PC-9 (cell line): ENCODE measurements around the gene IFNGR2. TPM values are rescaled to one million over a fixed set of nuclear protein-coding genes. Genes with fewer than 3 reads are reported as not detected.
"Not testable (repeated sequence)": the region's sequence is repeated elsewhere in the genome, so short reads cannot be mapped to it uniquely, and the experiment has no call there.

Experiments
- BruUV-seq: library from RNA; stranded (reverse); fragments of 400-500 nt; replicated peaks from 2 replicates; lab custom pipeline; 2021; lab: Mats Ljungman, UMichigan
- CTCF ChIA-PET: fragments of 300-600 bp; sonication (Branson Sonifier 250); formaldehyde crosslinking; loops from one replicate; lab custom pipeline; 2022; ENCODE audit warnings: antibody characterized with exemption; lab: Charles Lee
- POLR2A ChIA-PET: fragments of 300-600 bp; sonication (Branson Sonifier 250); formaldehyde crosslinking; loops from one replicate; lab custom pipeline; 2022; ENCODE audit warnings: antibody characterized with exemption; ENCODE audit not compliant: unreplicated experiment; lab: Charles Lee
- DNase-seq, 2 experiments: peaks; one replicate each; pipeline versions ENCODE4 v3.0.0 to v3.0.0-alpha.2; 2015 to 2022; ENCODE audit warnings: mixed read lengths in 1 of 2
- H2AFZ ChIP-seq: fragments of 200-600 bp; sonication (generic); 2 replicates; pipeline ENCODE4 v1.8.1; 2017; ENCODE audit warnings: antibody characterized with exemption
- H3F3A ChIP-seq: fragments of 200-600 bp; sonication (generic); 2 replicates; pipeline ENCODE4 v1.8.1; 2017; ENCODE audit warnings: antibody characterized with exemption, mild to moderate bottlenecking, low read depth; ENCODE audit not compliant: insufficient read depth
- H3K27ac ChIP-seq: fragments of 200-600 bp; sonication (generic); 2 replicates; pipeline ENCODE4 v1.6.1; 2016; ENCODE audit warnings: mixed run types
- H3K27me3 ChIP-seq: fragments of 200-600 bp; sonication (generic); 2 replicates; pipeline ENCODE4 v1.6.1; 2016; ENCODE audit warnings: low read depth, mixed run types; ENCODE audit not compliant: insufficient read depth
- H3K36me3 ChIP-seq: fragments of 200-600 bp; sonication (generic); 2 replicates; pipeline ENCODE4 v1.6.1; 2016; ENCODE audit warnings: low read depth, mixed run types
- H3K4me1 ChIP-seq: fragments of 200-600 bp; sonication (generic); replicated peaks from 2 replicates; pipeline ENCODE4 v1.6.1; 2016; ENCODE audit warnings: mixed run types; ENCODE audit not compliant: insufficient read depth
- H3K4me2 ChIP-seq: fragments of 200-600 bp; sonication (generic); 2 replicates; pipeline ENCODE4 v1.6.1; 2017; ENCODE audit warnings: mixed run types
- H3K4me3 ChIP-seq: fragments of 200-600 bp; sonication (generic); 2 replicates; pipeline ENCODE4 v1.6.1; 2016; ENCODE audit warnings: mixed run types
- H3K79me2 ChIP-seq: fragments of 200-600 bp; sonication (generic); 2 replicates; pipeline ENCODE4 v1.6.1; 2017; ENCODE audit warnings: low read depth, mixed run types
- H3K9me2 ChIP-seq: fragments of 200-600 bp; sonication (generic); 2 replicates; pipeline ENCODE4 v1.8.1; 2017; ENCODE audit warnings: mild to moderate bottlenecking; ENCODE audit not compliant: insufficient read depth
- H3K9me3 ChIP-seq: fragments of 200-600 bp; sonication (generic); 2 replicates; pipeline ENCODE4 v1.8.1; 2016; ENCODE audit warnings: low read depth; ENCODE audit not compliant: insufficient read depth
- H4K20me1 ChIP-seq: fragments of 200-600 bp; sonication (generic); 2 replicates; pipeline ENCODE4 v1.8.1; 2017; ENCODE audit not compliant: insufficient read depth
- EZH2 ChIP-seq: fragments of 200-600 bp; sonication (generic); IDR thresholded peaks from 2 replicates; pipeline ENCODE4 v1.8.0; 2017; ENCODE audit warnings: antibody characterized with exemption, low read depth
- intact Hi-C: fragments of 100-400 bp; cut with micrococcal nuclease; formaldehyde crosslinking; loops from one replicate; pipeline ENCODE4 v1.10.0; 2022; ENCODE audit not compliant: unreplicated experiment
- total RNA-seq: library from RNA; stranded (reverse); gene quantifications from 2 replicates; pipeline ENCODE4 v1.2.3, GENCODE V29; 2021
- TF ChIP-seq, protein P1 (sequence below): fragments of 200-600 bp; sonication (generic); conservative IDR thresholded peaks from 2 replicates; pipeline ENCODE4 v1.6.1; 2017; ENCODE audit warnings: mixed run types, antibody characterized with exemption, mild to moderate bottlenecking, moderate library complexity

Gene IFNGR2
- total RNA-seq, 1 experiment from 2014 or later, result 16.0 TPM

DNA sequence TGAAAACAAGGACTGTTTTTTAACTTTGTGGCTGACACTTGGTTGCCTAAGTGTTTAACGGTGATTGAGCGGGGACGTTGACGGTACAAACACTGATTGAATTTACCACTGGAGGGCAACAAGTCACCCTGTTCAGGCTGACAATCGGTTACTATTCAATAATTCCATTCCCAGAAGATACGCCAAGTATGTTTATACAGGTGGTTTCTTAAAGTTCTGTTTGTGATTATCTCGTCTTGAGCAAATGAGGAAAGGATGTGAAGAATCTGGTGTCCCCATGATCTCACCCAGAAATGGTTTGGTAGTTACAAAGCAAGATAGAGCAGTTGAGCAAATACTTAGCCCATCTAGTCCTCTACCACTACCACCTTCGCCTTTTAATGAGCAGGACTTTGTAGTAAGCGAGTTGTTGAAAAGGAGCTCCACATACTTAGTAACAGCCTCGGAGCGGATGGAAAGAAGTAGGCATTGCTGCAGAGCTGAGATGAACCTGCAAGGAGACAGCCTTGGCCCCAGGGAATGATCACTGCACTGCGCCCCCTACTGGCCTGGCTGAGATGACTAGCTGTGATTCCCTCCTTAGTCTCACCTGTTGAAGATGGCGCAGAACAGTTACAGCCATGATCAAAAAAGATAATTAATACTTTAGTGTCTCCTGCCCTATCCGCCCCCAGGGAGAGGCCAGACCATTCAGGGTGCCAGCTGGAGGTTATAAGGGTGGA is 42.2 kb upstream of the IFNGR2 start:
- H3K36me3 ChIP-seq, result no peaks in the 10 kb centered on the region
- H3K4me1 ChIP-seq, result 0 out of 2 replicates have a peak, but pooled peaks cover 6% of the 10 kb centered on the region
- no peak overlapping the region for H2AFZ ChIP-seq
- no peaks in the 10 kb centered on the region for H3K27me3 ChIP-seq
- no peak for TF ChIP-seq EZH2
- TF ChIP-seq, protein P1, sequence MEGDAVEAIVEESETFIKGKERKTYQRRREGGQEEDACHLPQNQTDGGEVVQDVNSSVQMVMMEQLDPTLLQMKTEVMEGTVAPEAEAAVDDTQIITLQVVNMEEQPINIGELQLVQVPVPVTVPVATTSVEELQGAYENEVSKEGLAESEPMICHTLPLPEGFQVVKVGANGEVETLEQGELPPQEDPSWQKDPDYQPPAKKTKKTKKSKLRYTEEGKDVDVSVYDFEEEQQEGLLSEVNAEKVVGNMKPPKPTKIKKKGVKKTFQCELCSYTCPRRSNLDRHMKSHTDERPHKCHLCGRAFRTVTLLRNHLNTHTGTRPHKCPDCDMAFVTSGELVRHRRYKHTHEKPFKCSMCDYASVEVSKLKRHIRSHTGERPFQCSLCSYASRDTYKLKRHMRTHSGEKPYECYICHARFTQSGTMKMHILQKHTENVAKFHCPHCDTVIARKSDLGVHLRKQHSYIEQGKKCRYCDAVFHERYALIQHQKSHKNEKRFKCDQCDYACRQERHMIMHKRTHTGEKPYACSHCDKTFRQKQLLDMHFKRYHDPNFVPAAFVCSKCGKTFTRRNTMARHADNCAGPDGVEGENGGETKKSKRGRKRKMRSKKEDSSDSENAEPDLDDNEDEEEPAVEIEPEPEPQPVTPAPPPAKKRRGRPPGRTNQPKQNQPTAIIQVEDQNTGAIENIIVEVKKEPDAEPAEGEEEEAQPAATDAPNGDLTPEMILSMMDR, result peak; percentile 73
- no peaks in the 10 kb centered on the region for H4K20me1 ChIP-seq
- BruUV-seq, result no TSS peak
- peak in 1 of 2 experiments; percentile 66 for DNase-seq
- H3K27ac ChIP-seq, result no peak overlapping the region
- H3K4me2 ChIP-seq, result peak overlapping the region; percentile 36; the same call in 1 of the 2 replicates
- H3K9me2 ChIP-seq, result no peaks in the 10 kb centered on the region
- intact Hi-C loops, result loop anchor here (1.0 to 2.0 kb wide), 3 partner anchors 43 to 161 kb away; no protein-coding TSS in a partner anchor
- peaks cover 12% of the 10 kb centered on the region; the same call in 1 of the 2 replicates for H3F3A ChIP-seq
- H3K4me3 ChIP-seq, result no peak overlapping the region
- ChIA-PET POLR2A (interaction anchor here (0.5 to 0.6 kb wide), 2 partner anchors 26 to 37 kb away, joined by 6 to 11 read pairs; partner anchors contain the start of gene IFNAR1), CTCF (interaction anchor here (0.6 to 1.4 kb wide), 12 partner anchors 9 to 437 kb away, joined by 3 to 11 read pairs (median 4); no protein-coding TSS in a partner anchor)
- no peaks in the 10 kb centered on the region for H3K79me2 ChIP-seq
- no peaks in the 10 kb centered on the region for H3K9me3 ChIP-seq

DNA sequence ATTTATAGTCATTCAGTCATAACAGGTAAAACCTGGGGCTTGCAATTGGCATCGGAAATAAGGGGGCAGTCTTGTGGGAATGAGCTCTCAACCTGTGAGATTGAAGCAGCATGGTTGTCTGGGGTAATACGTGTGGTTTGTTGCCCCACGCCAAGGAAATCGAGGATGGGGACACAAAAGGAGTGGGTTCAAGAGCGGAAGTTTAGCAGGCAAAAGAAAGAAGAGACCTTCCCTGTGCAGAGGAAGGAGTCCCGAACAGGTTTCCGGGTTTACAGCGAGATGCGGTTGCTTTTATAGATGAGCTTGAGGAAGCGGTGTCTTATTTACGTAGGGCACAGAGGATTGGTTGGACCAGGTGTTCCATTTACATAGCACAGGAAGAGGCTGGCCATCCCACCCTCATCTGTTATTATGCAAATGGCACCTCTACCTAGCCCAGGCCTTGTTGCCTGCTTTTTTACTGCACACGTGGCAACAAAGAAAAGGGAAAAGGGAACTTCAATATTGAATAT is 41.1 kb upstream of the IFNGR2 start:
- ChIA-PET POLR2A (no interaction called here), CTCF (interaction anchor here (0.6 to 1.4 kb wide), 6 partner anchors 8 to 422 kb away, joined by 3 to 11 read pairs (median 4); no protein-coding TSS in a partner anchor)
- Histone ChIP-seq H3K27me3 (no peaks in the 10 kb centered on the region), H3K9me3 (peaks cover 4% of the 10 kb centered on the region; the same call in 1 of the 2 replicates), H4K20me1 (no peaks in the 10 kb centered on the region), H3K9me2 (no peaks in the 10 kb centered on the region), H3K27ac (no peak overlapping the region), H3K79me2 (no peaks in the 10 kb centered on the region), H3K36me3 (no peaks in the 10 kb centered on the region), H3K4me3 (no peak overlapping the region), H3K4me2 (peak overlapping the region; percentile 36; the same call in 1 of the 2 replicates), H3K4me1 (0 out of 2 replicates have a peak, but pooled peaks cover 6% of the 10 kb centered on the region), H3F3A (peaks cover 12% of the 10 kb centered on the region; the same call in 1 of the 2 replicates), H2AFZ (no peak overlapping the region)
- DNase-seq, result no peak
- no TSS peak for BruUV-seq
- TF ChIP-seq, protein P1, result no peak
- intact Hi-C loops, result no loop called here

DNA sequence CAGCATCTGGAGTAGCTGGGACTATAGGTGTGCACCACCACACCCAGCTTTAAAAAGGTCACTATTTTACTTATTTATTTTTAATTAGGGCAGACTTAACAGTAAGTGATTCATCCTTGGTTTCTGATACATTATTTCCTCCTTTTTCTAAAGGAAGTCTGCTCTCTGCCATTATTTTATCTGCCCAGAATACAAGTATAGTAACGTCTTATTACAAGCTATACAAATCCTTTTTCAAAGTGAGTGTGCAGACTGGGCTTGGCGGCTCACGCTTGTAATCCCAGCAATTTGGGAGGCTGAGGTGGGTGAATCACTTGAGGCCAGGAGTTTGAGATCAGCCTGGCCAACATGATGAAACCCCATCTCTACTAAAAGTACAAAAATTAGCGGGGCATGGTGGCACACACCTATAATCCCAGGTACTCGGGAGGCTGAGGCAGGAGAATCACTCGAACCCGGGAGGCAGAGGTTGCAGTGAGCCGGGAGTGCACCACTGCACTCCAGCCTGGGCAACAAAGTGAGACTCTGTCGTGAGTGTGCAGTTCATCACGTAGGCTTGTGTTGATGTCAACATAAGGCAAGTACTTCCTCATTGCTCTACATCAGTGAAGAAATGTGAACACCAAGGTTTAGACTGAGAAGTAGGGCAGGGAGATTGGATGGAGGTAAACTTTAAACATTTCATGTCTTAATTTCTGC is 39.2 kb upstream of the IFNGR2 start:
- BruUV-seq, H3K4me2 ChIP-seq, H2AFZ ChIP-seq, H3K4me3 ChIP-seq, DNase-seq, H3K79me2 ChIP-seq, H4K20me1 ChIP-seq, H3K36me3 ChIP-seq, H3K9me2 ChIP-seq, H3K4me1 ChIP-seq, intact Hi-C loops, H3K27me3 ChIP-seq, CTCF ChIA-PET, POLR2A ChIA-PET, H3K27ac ChIP-seq, H3K9me3 ChIP-seq: not testable (repeated sequence)
- H3F3A ChIP-seq, result peaks cover 12% of the 10 kb centered on the region; the same call in 1 of the 2 replicates
